NCI-H82 (cell line): ENCODE measurements around the gene WSB2.
A peak's percentile ranks its signal among the peaks of the same experiment; 100 is the strongest.
"Not testable (repeated sequence)": the region's sequence is repeated elsewhere in the genome, so short reads cannot be mapped to it uniquely, and the experiment has no call there.

Experiments used
- DNase-seq: peaks from one replicate; lab custom pipeline; 2025; lab: John Stamatoyannopoulos, UW

The WSB2 gene

DNA sequence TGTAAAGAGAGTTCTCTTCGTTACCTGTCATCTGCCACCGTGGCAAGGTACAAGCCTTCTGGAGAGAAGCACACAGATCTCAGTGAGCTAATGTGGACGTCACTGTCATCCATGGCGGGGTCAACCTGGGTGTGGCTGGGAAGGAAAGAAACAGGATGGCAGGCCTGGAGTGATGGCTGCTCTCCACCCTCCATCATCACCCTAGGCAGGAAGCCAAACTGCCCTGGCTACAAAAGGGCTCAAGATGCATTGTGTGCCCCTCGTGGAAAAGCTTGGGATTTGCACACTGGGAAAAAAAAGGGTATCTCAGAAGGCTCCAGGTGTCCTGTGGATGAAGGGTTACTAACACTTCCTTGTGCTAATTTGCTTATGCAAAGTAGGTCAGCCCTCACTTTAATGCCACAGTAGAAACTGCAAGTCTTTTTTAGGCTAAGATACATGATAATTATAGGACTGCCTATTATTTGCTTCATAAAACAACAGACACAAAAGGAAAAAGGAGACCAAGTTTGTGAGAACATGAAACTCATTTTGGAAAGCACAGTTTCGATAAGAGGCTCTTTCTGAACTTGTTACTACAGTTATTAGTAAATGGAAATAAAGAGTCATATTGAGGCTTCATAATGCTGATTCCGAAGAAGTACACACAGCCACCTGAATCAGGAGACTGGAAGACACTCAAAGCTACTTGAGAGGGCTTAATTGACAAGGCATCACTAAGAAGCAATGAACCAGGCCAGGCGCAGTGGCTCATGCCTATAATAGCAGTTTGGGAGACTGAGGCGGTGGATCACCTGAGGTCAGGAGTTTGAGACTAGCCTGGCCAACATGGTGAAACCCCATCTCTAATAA is 25.6 kb downstream of the WSB2 start:
- DNase-seq: peak; percentile 32

DNA sequence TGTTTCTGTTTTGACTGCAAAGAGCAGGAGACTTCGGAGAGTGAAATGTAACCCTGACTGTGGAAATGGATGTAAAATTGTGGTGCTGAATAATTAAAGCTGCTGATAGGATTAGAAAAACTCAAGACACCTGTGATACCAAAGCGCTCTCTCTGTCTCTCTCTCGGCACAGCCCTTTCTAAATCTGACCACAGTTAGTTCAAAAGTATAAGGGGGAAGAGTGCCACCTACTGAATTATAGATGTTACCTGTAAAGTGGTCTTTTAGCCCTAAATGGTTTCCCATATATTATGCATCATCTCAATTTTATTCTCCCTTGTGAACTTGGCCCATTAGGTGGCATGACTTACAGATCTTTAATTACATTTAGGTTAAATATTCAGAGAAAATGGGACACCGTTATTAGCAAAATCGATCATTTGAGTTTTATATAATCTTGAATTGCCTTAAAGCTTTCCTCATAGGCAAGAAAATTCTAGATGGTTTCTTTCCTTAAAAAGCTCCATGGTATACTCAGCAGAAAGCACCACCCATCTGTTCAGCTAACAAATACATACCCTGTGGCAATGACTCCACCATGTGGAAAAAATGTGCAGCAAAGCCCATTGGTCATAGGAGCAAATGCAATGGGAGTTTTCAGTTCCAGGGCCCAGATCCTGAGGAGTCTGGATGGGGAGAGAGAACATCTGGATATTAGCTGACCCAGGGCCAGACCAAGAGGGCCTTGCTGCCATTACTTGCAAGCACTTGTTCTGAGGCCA is 26.4 kb downstream of the WSB2 start:
- peak; percentile 53 for DNase-seq

DNA sequence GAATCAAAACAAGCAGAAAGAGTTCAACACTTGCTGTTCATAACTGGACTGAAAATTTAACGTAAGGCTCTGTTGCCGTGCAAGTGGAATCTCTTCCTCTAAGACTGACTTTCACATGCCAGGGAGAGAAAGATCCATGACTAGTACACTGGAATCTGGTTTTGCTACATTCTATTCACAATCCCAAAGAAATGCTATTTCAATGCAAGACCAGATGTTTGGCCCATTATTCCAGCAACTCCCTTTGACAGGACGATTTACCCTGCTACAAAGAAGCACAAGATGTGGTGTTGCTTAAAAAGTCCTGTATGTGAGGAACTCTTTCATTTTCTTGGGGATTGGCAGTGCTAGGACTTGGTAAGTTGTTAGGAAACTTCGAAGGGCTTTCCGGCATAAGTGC is 27.1 kb downstream of the WSB2 start:
- no peak for DNase-seq

DNA sequence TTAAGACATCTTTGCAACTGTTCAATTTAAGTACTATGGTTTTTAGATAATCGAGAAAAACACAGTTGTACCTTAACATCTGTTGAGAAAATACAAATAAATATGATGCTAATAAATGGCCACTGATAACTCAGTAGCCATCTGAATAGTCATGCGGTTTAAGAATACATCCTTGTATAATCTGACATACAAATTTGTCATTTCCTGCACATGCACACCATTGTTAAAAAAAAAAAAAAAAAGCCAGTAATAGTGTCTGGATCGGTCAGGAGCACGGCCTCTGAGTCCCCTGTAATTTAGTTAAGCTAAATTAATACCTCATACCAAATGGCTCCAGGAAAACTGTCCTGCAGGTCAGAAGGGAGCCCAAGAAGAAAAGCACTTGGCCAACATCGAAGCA is 27.7 kb downstream of the WSB2 start:
- no peak for DNase-seq

DNA sequence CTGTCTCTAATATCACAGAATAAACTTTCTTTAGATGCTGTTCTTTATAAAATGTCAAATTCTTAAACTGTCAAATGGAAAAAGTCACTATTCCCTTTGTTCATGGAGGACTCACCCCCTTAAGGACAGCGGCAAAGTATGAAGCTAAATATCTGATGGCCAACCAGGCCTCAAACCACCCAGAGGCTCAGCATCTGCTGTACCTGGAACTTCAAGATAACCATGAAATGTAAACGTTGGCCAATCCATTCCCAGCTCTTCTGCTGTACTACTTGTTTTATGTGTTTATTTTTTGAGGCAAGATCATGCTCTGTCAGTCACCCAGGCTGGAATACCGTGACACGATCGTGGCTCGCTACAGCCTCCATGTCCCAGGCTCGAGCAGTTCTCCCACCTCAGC is 28.8 kb downstream of the WSB2 start:
- no peak for DNase-seq

DNA sequence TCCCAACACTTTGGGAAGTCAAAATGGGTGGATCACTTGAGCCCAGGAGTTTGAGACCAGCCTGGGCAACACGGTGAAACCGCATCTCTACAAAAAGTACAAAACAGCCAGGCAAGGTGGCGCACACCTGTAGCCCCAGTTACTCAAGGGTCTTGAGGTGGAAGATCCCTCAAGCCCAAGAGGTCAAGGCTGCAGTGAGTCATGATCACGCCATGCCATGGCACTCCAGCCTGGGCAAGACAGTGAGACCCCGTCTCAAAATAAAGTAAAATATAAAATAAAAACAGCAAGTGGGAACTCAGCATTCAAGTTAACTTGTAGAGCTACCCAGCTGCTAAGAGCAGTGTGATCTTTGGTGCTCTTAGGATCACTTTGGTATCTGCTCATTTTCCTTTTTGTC is 31.8 kb downstream of the WSB2 start:
- DNase-seq: no peak

DNA sequence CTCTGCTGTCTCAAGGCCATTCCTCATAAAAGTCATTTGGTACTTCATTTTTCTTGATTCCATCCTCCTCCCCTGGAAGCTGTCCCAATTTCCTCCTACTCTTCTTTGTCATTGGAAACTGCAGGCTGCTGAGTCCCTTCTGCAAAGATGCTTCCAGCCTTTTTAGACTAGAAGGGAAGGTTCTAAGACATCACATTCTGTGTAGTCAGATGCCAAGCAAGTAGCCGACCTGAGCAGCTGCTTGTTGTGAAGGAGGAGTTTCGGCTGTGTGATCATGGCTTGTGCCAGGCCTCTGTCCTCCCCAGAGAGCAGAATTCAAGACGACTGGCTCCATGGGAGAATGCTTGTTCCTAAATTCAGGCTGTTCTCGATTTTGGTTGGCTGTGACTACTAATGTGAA is 35.8 kb downstream of the WSB2 start:
- DNase-seq: no peak

DNA sequence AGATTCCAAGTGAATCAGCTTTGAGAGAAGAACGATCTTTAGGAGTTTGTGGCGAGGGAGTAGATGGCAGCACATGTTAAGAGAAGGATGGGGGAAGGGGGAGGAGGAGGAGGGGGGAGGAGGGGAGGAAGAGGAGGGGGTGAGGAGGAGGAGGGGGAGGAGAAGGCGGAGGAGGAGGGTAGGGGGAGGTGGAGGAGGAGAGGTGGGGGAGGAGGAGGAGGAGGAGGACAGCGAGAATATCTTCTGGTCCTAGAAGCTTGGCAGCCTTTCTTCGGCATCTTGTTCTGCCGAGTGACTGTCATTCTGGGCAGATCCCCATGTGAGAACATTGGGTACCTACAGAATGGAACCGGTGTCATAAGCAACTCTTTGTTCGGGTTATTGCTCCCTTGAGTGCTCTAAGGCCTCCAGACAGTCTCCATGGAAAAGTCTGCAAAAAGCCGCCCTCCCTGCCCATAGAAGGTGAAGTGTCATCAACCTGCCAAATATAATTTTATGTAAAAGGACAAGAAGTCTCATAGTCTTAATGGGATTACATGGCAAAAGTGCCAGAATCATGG is 37.6 kb downstream of the WSB2 start:
- no peak for DNase-seq

DNA sequence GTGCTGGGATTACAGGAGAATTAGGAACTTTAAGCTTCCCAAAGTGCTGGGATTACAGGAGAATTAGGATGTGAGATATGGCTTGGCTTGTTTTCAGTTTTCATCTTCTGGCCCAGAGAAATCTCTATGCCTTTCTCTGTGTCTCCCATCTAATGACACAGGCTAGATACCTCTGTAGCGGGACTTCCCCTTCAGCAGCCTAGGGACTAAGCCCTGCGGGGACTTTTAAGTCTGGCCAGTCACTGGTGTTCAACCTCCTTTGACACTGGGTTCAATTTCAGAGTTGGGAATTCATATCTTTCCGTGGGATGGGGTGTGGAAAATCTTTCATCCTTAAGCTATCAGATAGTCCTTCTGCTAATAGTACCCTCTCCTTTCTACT is 38.3 kb downstream of the WSB2 start:
- peak; percentile 15 for DNase-seq

DNA sequence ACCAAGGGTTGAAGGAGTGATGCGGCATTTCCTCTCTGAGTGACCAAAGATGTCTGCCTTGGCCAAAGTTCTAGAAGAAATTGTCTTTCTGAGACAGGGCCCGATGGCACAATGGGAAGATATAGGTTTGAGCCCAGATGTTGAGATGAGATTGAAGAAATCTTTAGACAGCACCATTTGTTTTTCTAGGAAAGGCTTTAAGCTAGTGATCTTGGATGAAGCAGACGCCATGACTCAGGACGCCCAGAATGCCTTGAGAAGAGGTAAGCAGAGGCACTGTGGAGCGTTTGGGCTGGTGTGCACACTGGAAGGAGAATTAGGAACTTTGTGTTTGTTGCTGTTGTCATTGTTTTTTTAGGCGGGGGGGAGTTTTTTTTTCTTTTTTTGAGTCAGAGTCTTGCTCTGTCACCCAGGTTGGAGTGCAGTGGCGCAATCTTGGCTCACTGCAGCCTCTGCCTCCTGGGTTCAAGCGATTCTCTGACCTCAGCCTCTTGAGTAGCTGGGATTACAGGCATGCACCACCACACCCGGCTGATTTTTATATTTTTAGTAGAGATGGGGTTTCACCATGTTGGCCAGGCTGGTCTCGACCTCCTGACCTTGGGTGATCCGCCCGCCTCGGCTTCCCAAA is 38.8 kb downstream of the WSB2 start:
- not testable (repeated sequence) for DNase-seq

DNA sequence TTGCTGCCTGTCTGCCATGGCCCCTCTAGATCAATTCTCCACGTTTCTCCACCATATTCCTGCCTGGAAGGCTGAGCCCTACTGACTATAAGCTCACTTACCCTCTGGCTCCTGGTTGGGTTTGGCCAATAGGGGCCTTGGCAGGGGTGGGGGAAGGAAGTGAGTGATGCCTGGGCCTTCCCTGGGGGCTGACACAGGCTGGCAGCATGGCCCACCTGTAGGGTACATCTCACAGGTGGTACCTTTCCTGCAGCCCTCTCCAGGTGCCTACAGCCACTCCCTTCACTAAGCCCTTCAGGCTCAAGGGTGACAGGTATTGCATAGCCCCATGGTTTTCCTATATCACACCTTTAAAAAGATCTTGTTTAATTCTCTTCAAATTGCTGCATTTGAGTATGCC is 40.9 kb downstream of the WSB2 start:
- DNase-seq: no peak

DNA sequence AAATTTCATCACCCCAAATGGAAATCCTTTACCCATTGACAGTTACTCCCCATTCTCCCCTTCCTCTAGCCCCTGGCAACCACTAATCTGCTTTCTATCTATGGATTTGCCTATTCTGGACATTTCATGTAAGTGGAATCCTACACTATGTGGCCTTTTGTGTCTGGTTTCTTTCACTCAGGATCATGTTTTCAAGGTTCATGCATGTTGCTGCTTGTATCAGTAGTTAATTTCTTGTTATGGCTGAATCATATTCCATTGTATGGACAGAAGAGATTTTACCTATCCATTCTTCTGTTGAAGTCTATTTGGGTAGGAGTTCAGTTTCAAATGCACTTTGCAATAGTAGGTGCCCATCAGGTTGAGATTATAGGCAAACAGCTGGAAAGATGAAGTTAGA is 43.1 kb downstream of the WSB2 start:
- no peak for DNase-seq

DNA sequence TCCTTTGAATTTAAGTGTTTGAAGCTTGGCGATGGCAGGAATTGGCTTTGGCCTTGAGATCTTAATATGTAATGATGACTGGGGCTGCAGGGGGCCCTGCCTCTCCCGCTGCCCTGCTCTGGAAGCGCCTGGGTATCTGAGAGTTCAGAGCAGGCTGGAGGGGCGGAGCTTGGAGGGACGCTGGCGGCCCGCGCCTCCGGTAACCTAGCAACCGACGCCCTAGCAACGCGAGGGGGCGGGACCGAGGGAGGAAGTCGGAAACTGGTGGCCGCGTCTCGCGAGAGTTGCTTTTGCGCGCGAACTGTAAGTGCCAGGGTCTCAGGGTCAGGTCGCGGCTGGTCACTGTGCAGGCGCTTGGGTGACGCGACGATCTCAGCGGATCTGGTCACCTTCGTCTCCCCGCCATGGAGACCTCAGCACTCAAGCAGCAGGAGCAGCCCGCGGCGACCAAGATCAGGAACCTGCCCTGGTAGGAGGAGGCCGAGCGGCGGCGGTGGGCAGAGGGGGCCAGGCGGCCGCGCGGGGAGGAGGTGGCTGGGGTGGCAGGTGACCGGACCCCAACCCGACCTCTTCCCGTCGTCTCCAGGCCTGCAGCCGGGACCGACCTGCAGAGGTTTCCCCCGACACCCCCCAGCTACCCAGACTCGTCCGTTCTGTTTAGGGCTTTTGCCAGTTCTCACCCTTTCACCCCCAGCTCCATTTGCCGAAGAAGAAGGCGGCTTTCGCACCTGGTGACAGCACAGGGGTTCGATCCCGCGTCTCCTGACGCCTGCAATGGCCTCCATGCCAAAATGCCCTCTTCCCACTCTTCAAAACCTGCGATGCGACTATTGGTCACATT is 44.3 kb downstream of the WSB2 start, which contains the start of gene RFC5:
TSS of gene RFC5 (plus strand) at position 280 of the 841 bp plus-strand sequence. CDS start at position 405, 125 bp downstream.
- DNase-seq: peak; percentile 99

DNA sequence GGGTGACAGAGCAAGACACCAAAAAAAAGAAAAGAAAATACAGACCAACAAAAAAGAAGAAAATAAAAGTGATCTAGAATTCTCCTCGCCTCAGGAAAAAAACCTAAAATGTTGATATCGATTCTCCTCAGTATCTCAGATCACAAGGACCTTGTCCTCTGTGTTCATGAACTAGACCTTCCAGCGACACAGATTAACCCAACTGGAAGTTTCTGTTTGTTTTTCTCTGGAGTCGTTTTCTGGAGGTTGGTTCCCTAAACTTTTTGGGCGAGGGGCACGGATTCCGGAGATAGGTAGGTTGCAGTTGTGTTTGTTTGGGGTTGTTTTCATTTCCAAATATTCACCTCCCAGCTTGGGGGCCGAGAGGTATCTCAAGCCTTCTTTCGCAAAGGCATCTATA is 45.0 kb downstream of the WSB2 start:
- DNase-seq: no peak

DNA sequence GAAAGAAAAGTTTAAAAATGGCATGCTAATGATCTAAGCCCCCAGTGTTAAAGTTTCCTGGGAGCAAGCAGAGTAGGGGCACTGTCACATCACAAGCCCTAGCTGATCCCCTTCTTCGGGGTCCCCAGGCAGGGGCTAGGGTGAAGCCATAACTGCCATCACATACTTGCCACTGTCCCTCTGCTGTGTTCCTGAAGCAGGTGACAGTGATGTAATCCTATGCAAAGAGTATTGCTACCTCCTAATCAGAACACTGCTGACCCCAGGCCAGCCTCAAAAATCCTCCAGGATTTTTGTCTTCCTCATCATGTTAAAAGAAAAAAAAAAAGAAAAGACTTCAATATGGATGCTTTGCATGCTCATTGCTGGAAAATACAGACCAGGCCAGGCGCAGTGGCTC is 45.7 kb downstream of the WSB2 start:
- DNase-seq: no peak

DNA sequence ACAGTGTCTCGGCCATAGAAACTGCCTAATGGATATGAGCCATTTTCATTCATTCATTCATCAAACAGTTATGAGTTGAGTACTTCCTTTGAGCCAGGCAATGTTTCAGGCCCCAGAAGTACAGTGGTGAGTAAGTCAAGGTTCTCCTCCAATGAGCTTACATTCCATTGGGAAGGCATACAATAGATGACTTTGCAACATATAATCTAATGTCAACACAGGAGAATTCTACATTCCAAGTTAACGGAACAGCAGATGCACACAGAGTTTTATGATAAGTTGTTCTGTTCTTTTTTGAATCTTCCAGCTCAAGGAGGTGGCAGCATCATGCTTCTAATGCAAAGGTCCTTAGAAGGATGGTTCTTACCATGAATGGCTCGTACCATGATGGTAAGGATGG is 47.7 kb downstream of the WSB2 start:
- DNase-seq: no peak

DNA sequence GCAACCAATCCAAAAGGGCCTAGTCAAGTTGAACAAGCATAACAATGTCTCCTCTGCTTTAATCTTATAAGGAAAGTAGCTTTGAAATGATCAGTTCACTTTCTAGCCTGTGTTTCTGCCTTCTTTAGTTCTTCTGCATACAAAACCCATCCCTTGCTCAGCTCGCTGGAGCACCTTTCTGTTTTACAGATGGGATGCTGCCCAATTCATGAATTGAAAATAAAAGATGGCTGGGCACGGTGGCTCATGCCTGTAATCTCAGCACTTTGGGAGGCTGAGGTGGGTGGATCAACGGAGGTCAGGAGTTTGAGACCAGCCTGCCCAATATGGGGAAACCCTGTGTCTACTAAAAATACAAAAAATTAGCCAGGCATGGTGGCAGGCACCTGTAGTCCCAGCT is 49.0 kb downstream of the WSB2 start:
- DNase-seq: no peak

DNA sequence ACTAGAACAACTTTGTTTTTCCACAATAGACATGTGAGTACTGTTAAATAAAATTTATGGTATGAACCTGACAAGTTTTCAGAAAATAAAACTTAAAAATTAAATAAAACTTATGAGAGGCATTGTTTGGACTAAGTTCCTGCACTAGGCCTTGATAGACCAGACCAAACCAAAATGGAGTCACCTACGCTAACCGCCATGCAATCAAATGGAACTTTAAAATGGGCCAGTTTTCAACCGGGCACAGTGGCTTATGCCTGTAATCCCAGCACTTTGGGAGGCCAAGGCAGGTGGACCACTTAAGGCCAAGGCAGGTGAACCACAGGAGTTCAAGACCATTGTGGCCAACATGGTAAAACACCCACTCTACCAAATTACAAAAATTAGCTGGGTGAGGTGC is 49.6 kb downstream of the WSB2 start:
- DNase-seq: no peak

DNA sequence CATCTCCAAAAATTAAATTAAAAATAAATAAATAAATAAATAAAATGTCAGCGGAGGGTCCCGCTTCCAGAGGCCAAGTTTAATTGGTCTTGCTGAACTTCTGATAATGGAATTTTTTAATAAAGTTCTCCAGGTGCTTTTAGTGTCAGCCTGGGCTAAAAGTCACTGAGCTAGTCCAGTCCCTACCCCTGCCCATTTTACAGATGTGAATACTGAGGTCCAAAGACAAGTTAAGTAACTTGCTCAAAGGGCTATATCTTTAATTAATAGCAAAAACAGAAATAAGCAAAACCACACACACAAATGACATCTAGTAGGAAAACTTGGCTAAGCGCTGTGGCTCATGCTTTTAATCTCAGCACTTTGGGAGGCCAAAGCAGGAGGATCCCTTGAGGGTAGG is 50.1 kb downstream of the WSB2 start:
- DNase-seq: no peak

DNA sequence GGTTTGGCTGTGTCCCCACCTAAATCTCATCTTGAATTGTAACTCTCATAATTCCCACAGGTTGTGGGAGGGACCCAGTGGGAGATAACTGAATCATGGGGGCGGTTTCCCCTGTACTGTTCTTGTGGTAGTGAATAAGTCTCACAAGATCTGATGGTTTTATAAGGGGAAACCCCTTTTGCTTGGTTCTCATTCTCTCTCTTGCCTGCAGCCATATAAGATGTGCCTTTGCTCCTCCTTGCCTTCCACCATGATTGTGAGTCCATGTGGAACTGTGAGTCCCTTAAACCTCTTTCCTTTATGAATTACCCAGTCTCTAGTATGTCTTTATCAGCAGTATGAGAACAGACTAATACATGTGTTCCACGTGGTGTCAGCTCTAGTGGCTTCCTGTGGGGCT is 61.2 kb downstream of the WSB2 start:
- DNase-seq: not testable (repeated sequence)

DNA sequence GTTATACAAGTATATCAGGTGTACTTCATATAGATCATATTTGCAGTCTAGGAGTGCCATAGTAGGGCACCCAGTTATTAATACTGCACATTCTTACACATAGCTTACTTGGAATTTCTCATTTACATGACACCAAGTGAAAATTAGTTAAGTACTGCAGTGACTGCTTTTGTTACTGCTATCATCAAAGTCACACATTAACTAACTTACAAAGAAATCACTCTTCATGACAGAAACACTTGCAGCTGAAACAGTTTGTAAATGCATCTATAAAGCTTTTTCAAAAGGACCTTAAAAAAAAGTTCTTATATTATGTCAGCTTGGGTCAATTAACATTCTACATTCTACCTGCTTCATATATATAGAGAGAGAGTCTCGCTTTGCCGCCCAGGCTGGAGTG is 62.3 kb downstream of the WSB2 start:
- no peak for DNase-seq
